Astrocyte (in vitro differentiated cells and primary cell): Measurements from ENCODE around the gene ETFB. TPM values are rescaled to one million over a fixed set of nuclear protein-coding genes. Genes with fewer than 3 reads are reported as not detected.

Experiments used
- DNase-seq: peaks from one replicate; pipeline ENCODE4 v3.0.0-alpha.2; 2010; ENCODE audit warnings: low read depth
- FAIRE-seq: peaks from 2 replicates; lab custom pipeline; 2011; peaks lifted over from hg19 to GRCh38; lab: Jason Lieb, UNC
- H2AFZ ChIP-seq: 2 replicates; pipeline ENCODE4 v1.6.0; 2012; ENCODE audit warnings: low read depth, low read length, inconsistent platforms
- H3K27ac ChIP-seq: 2 replicates; pipeline ENCODE4 v1.5.1; 2011; ENCODE audit warnings: low read depth, low read length, inconsistent platforms
- H3K27me3 ChIP-seq: 2 replicates; pipeline ENCODE4 v1.6.0; 2011; ENCODE audit warnings: low read length, inconsistent platforms; ENCODE audit not compliant: insufficient read depth
- H3K36me3 ChIP-seq: 2 replicates; pipeline ENCODE4 v1.5.1; 2011; ENCODE audit warnings: low read length, inconsistent platforms; ENCODE audit not compliant: insufficient read depth
- H3K4me1 ChIP-seq: 2 replicates; pipeline ENCODE4 v1.5.1; 2011; ENCODE audit warnings: low read length, inconsistent platforms; ENCODE audit not compliant: insufficient read depth
- H3K4me2 ChIP-seq: 2 replicates; pipeline ENCODE4 v1.6.0; 2012; ENCODE audit warnings: low read length, inconsistent platforms
- H3K4me3 ChIP-seq: 2 replicates; pipeline ENCODE4 v1.5.1; 2011; ENCODE audit warnings: low read depth, mild to moderate bottlenecking, low read length, inconsistent platforms; ENCODE audit not compliant: insufficient read depth
- H3K79me2 ChIP-seq: 2 replicates; pipeline ENCODE4 v1.6.0; 2012; ENCODE audit warnings: mild to moderate bottlenecking, low read length, inconsistent platforms; ENCODE audit not compliant: insufficient read depth
- H3K9ac ChIP-seq: 2 replicates; pipeline ENCODE4 v1.6.0; 2012; ENCODE audit warnings: mild to moderate bottlenecking, low read length, inconsistent platforms
- H3K9me3 ChIP-seq: 2 replicates; pipeline ENCODE4 v1.5.1; 2012; ENCODE audit warnings: low read depth, mild to moderate bottlenecking, low read length, inconsistent platforms; ENCODE audit not compliant: insufficient read depth
- H4K20me1 ChIP-seq: 2 replicates; pipeline ENCODE4 v1.6.0; 2012; ENCODE audit warnings: low read length, inconsistent platforms; ENCODE audit not compliant: insufficient read depth
- H3K27ac Mint-ChIP-seq: one replicate; pipeline ENCODE4 v1.8.0; 2021; ENCODE audit warnings: mild to moderate bottlenecking, mixed read lengths; ENCODE audit not compliant: unreplicated experiment
- H3K27me3 Mint-ChIP-seq: one replicate; pipeline ENCODE4 v1.8.0; 2021; ENCODE audit warnings: low read depth, mixed read lengths; ENCODE audit not compliant: unreplicated experiment
- H3K36me3 Mint-ChIP-seq: one replicate; pipeline ENCODE4 v1.8.0; 2021; ENCODE audit warnings: low read depth, mixed read lengths; ENCODE audit not compliant: unreplicated experiment
- H3K4me1 Mint-ChIP-seq: one replicate; pipeline ENCODE4 v1.8.0; 2021; ENCODE audit warnings: low read depth, mixed read lengths; ENCODE audit not compliant: unreplicated experiment
- H3K4me3 Mint-ChIP-seq: one replicate; pipeline ENCODE4 v1.8.0; 2021; ENCODE audit warnings: mild to moderate bottlenecking, moderate library complexity, mixed read lengths; ENCODE audit not compliant: unreplicated experiment
- H3K9me3 Mint-ChIP-seq: one replicate; pipeline ENCODE4 v1.8.0; 2021; ENCODE audit warnings: mild to moderate bottlenecking, mixed read lengths; ENCODE audit not compliant: unreplicated experiment
- EZH2 ChIP-seq: IDR thresholded peaks from 2 replicates; pipeline ENCODE4 v1.6.1; 2012; ENCODE audit warnings: mild to moderate bottlenecking, low read length, inconsistent platforms; ENCODE audit not compliant: insufficient read depth
- total RNA-seq: library from RNA; stranded (reverse); gene quantifications from 2 replicates; pipeline ENCODE4 v1.2.1, GENCODE V29; 2021
- TF ChIP-seq, protein P1 (sequence below): IDR thresholded peaks from 2 replicates; pipeline ENCODE4 v1.5.1; 2011; ENCODE audit warnings: low read depth, mild to moderate bottlenecking, inconsistent platforms, low read length, moderate library complexity; ENCODE audit not compliant: insufficient read depth

ETFB gene
- total RNA-seq, 1 donor from 2014 or later = 64.3 TPM

DNA sequence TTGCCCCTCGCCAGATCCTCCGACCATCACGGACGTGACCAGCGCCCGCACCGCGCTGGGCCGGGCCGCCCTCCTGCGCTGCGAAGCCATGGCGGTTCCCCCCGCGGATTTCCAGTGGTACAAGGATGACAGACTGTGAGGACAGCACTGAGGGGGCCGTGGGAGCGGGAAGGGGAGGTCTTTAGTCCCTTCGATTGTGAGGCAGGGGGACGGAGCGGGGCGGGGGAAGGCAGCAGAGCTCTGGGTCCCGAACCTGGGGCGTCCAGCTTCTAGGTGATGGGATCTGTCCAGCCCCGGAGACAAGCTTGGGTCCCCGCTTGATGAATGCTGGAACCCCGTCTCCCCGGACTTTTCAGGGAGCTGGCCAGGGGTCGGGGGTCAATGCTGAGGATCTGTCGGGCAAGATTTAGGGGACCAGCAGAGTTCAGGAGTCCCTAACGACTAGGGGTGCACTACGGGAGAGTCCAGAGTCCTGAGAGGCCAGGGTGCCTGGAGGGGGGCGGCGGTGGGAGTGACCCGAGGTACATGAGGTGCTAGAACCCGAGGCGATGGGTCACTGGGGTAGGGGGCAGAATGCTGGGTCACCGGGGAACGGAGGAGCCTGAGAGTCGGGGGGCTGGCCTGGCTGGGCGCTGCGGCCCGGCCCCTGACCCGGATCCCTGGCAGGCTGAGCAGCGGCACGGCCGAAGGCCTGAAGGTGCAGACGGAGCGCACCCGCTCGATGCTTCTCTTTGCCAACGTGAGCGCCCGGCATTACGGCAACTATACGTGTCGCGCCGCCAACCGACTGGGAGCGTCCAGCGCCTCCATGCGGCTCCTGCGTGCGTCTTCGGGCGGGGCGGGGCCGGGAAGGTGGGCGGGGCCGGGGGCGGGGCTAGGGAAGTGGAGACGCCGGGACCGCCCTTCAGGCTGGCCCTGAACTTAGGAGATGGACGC is 38.9 kb downstream of the ETFB start:
- no peaks in the 10 kb centered on the region for H3K4me1 ChIP-seq
- Mint-ChIP-seq H3K9me3 (peaks cover 4% of the 10 kb centered on the region), H3K27me3 (peaks cover 37% of the 10 kb centered on the region), H3K27ac (no peak overlapping the region), H3K4me1 (no peaks in the 10 kb centered on the region), H3K4me3 (peak overlapping the region; percentile 47), H3K36me3 (peaks cover 18% of the 10 kb centered on the region)
- H3K9ac ChIP-seq = no peak overlapping the region
- peak; percentile 66 for TF ChIP-seq EZH2
- TF ChIP-seq, protein P1, sequence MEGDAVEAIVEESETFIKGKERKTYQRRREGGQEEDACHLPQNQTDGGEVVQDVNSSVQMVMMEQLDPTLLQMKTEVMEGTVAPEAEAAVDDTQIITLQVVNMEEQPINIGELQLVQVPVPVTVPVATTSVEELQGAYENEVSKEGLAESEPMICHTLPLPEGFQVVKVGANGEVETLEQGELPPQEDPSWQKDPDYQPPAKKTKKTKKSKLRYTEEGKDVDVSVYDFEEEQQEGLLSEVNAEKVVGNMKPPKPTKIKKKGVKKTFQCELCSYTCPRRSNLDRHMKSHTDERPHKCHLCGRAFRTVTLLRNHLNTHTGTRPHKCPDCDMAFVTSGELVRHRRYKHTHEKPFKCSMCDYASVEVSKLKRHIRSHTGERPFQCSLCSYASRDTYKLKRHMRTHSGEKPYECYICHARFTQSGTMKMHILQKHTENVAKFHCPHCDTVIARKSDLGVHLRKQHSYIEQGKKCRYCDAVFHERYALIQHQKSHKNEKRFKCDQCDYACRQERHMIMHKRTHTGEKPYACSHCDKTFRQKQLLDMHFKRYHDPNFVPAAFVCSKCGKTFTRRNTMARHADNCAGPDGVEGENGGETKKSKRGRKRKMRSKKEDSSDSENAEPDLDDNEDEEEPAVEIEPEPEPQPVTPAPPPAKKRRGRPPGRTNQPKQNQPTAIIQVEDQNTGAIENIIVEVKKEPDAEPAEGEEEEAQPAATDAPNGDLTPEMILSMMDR = no peak
- no peak overlapping the region for H3K27ac ChIP-seq
- H3K4me3 ChIP-seq = no peak overlapping the region
- H3K79me2 ChIP-seq = no peaks in the 10 kb centered on the region
- no peak overlapping the region for H2AFZ ChIP-seq
- DNase-seq (no peak), FAIRE-seq (no peak)
- no peaks in the 10 kb centered on the region for H3K27me3 ChIP-seq
- H3K36me3 ChIP-seq = no peaks in the 10 kb centered on the region
- no peak overlapping the region for H3K4me2 ChIP-seq
- H4K20me1 ChIP-seq = no peaks in the 10 kb centered on the region
- no peaks in the 10 kb centered on the region for H3K9me3 ChIP-seq

DNA sequence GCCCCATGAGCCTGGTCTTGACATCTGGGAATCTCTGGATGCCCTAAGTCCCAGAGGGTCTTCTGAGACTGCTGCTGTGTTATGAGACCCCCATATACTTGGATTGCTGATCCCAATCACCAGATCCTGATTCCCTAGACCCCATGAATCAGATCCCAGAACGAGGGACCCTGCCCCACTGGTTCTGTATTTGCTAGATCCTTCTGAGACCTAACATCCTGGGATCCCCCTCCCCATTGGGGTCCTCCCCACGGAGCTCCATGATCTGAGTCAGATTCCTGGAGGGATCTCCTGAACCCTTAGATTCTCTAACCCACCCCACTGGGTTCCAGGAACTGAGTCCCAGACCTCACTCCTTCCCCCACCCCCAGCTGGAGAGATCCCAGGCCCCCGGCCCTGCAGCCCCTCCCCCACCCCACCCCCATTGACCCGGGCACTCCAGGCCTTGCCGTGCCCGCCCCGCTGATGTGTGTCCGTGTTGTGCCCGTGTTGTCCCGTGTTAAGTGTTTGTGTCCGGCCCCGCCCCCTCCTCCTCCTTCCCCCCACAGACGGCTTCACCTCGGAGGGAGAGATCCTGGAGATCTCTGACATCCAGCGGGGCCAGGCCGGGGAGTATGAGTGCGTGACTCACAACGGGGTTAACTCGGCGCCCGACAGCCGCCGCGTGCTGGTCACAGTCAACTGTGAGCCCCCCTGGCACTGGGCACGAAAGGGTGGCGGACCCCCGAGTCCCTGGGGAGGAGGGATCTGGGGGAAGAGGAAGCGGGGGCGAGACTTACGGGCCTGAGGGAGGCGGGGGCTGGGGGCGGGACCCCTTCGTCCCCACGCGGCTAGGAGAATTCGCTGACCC is 39.7 kb downstream of the ETFB start:
- H3K4me1 ChIP-seq = no peaks in the 10 kb centered on the region
- TF ChIP-seq, protein P1 = no peak
- TF ChIP-seq EZH2 = no peak
- Mint-ChIP-seq H3K4me1 (no peaks in the 10 kb centered on the region), H3K4me3 (no peak overlapping the region), H3K9me3 (peaks cover 4% of the 10 kb centered on the region), H3K27me3 (peaks cover 37% of the 10 kb centered on the region), H3K36me3 (peaks cover 12% of the 10 kb centered on the region), H3K27ac (no peak overlapping the region)
- H3K36me3 ChIP-seq = no peaks in the 10 kb centered on the region
- no peaks in the 10 kb centered on the region for H3K79me2 ChIP-seq
- H2AFZ ChIP-seq = no peak overlapping the region
- FAIRE-seq = no peak
- H3K9me3 ChIP-seq = no peaks in the 10 kb centered on the region
- no peak for DNase-seq
- no peak overlapping the region for H3K27ac ChIP-seq
- H3K4me2 ChIP-seq = no peak overlapping the region
- no peak overlapping the region for H3K4me3 ChIP-seq
- no peaks in the 10 kb centered on the region for H4K20me1 ChIP-seq
- no peak overlapping the region for H3K9ac ChIP-seq
- no peaks in the 10 kb centered on the region for H3K27me3 ChIP-seq
